GM12878 (cell line): ENCODE results near the gene BLCAP.

Experiments used
- EGR1 ChIP-seq, 2 experiments: IDR thresholded peaks; 1 replicate in 1 of 2; 2 replicates in 1 of 2; pipeline ENCODE4 v1.6.1; 2011 to 2012; ENCODE audit warnings: low read depth in 2 of 2, low read length in 2 of 2, borderline replicate concordance in 1 of 2, mild to moderate bottlenecking in 1 of 2, moderate library complexity in 1 of 2
- FOXM1 ChIP-seq: IDR thresholded peaks from 2 replicates; pipeline ENCODE4 v1.6.1; 2012; ENCODE audit warnings: low read depth, mild to moderate bottlenecking, inconsistent platforms, low read length, moderate library complexity
- PML ChIP-seq: IDR thresholded peaks from 2 replicates; pipeline ENCODE4 v1.6.1; 2012; ENCODE audit warnings: low read length, inconsistent platforms
- POLR2A ChIP-seq: IDR thresholded peaks from 2 replicates; pipeline ENCODE4 v1.6.1; 2011; ENCODE audit warnings: low read depth, mild to moderate bottlenecking, low read length
- TAF1 ChIP-seq: IDR thresholded peaks from 2 replicates; pipeline ENCODE4 v1.6.1; 2011; ENCODE audit warnings: mild to moderate bottlenecking, low read depth, low read length, borderline replicate concordance
- TF ChIP-seq, protein P1 (sequence below), 3 experiments: IDR thresholded peaks in 2 of 3; conservative IDR thresholded peaks in 1 of 3; 2 replicates each; pipeline ENCODE4 v1.5.1; 2011; ENCODE audit warnings: low read depth in 3 of 3, low read length in 3 of 3, mild to moderate bottlenecking in 3 of 3, control low read depth in 2 of 3, moderate library complexity in 2 of 3, inconsistent platforms in 1 of 3, mixed read lengths in 1 of 3; ENCODE audit not compliant: control insufficient read depth in 2 of 3, insufficient read depth in 1 of 3; ENCODE audit errors: extremely low read depth in 1 of 3

DNA sequence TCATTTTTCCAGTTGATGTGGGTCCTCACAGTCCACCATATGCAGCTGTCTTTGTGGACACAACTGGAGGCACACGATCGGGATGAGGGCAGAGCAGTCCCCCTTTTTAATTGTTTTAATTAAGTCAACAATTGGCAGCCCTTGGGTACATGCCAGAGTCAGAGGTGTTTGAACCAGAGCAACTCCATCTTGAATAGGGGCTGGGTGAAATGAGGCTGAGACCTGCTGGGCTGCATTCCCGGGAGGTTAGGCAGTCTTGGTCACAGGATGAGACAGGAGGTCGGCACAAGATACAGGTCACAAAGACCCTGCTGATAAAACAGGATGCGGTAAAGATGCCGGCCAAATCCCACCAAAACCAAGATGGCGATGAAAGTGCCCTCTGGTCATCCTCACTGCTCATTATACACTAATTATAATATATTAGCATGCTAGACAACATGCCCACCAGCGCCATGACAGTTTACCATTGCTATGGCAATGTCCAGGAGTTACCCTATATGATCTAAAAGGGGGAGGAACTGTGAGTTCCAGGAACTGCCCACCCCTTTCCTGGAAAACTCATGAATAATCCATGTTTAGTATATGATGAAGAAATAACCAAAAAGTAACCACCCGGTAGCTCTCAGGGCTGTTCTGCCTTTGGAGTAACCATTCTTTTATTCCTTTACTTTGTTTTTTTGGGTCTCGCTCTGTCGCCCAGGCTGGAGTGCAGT, 31.8 kb upstream of the BLCAP start:
- TF ChIP-seq TAF1, result no peak
- TF ChIP-seq, protein P1, sequence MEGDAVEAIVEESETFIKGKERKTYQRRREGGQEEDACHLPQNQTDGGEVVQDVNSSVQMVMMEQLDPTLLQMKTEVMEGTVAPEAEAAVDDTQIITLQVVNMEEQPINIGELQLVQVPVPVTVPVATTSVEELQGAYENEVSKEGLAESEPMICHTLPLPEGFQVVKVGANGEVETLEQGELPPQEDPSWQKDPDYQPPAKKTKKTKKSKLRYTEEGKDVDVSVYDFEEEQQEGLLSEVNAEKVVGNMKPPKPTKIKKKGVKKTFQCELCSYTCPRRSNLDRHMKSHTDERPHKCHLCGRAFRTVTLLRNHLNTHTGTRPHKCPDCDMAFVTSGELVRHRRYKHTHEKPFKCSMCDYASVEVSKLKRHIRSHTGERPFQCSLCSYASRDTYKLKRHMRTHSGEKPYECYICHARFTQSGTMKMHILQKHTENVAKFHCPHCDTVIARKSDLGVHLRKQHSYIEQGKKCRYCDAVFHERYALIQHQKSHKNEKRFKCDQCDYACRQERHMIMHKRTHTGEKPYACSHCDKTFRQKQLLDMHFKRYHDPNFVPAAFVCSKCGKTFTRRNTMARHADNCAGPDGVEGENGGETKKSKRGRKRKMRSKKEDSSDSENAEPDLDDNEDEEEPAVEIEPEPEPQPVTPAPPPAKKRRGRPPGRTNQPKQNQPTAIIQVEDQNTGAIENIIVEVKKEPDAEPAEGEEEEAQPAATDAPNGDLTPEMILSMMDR (IDR thresholded peaks at IDR 0.05 in 2 of 3, conservative IDR thresholded peaks at IDR 0.05 in 1 of 3; ENCODE audit: control insufficient read depth in 2 of 3, extremely low read depth in 1 of 3, insufficient read depth in 1 of 3, low read depth in 3 of 3, low read length in 3 of 3), result no peak
- no peak for TF ChIP-seq PML
- TF ChIP-seq FOXM1, result no peak
- no peak for TF ChIP-seq EGR1 (IDR thresholded peaks at IDR 0.05; ENCODE audit: borderline replicate concordance in 1 of 2, low read depth in 2 of 2, low read length in 2 of 2)
- TF ChIP-seq POLR2A, result no peak
